8988T (cell line): ENCODE results near the gene PIGX.
"Not testable (repeated sequence)": the region's sequence is repeated elsewhere in the genome, so short reads cannot be mapped to it uniquely, and the experiment has no call there.

Source experiments
- DNase-seq: peaks from one replicate; pipeline ENCODE4 v3.0.0; 2011

The PIGX gene

DNA sequence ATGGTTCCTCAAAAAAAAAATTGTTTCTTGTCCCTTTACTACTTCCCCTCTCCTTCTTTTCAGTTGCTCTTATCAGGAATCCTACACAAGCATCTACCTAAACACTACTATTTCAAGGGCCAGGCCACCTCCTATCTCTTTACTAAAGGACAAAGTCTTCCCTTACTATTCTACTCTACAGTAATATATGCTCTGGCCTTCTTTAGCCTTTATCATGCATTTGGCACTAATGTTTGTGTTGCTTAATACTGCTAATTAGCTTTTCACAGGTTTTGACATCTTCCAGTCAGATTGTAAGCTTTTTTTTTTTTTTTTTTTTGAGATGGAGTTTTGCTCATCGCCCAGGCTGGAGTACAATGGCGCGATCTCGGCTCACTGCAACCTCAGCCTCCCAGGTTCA lies 5.4 kb upstream of the PIGX start:
- no peak for DNase-seq

DNA sequence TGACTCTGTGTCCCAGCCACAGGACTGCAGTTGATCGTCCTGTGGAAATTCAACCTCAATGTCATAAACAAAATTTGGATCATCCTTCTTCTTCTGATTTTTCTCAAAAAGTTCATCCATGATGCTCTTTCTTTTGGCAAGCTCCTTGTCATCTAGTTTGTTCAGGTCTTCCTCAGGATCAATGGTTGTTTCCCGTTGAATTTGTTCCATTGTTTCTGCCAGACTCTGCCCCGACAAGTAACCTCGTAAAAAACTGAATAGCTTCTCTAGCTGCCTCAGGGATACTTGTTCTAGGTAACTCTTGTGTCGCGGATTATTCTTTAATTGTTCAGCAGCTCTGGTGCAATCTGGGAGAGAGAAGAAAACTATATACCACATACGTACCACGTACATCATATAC lies 4.6 kb upstream of the PIGX start:
- DNase-seq: no peak

DNA sequence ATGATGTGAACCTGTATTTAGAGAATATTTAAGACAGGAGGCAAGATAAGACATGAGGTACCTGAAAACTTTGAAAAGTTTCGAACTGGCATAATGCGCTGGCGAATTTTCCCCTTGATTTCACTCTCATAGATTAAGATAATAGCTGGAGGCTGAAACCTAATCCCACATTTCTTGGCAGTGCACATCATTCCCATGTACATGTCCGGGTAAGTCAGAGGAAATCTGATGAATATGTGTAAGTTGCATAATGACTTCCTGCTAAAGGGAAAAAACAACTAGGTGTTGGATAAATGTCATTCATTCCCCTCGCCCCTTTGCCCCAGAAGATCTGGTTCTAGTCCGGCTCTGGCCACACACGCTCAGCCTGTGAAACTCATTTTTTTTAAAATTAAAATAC lies 3.7 kb upstream of the PIGX start:
- DNase-seq: no peak

- peak; percentile 59 for DNase-seq
Observed at GRCh38 chr3:196712514-196713413, 587 bp downstream of the PIGX start.

DNA sequence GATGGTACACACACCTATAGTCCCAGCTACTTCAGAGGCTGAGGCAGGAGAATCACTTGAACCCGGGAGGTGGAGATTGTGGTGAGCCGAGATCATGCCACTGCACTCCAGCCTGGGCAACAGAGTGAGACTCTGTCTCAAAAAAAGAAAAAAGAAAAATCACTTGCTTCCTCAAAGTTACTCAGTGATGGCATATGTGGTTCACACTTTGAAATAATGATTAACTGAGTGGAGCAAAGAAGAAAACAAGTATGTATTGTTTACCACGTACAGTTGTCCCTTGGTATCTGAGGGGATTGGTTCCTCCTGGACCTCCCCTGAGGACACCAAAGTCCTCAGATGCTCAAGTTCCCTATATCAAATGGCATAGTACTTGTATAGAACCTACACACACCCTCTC lies 5.0 kb downstream of the PIGX start:
- DNase-seq: not testable (repeated sequence)

DNA sequence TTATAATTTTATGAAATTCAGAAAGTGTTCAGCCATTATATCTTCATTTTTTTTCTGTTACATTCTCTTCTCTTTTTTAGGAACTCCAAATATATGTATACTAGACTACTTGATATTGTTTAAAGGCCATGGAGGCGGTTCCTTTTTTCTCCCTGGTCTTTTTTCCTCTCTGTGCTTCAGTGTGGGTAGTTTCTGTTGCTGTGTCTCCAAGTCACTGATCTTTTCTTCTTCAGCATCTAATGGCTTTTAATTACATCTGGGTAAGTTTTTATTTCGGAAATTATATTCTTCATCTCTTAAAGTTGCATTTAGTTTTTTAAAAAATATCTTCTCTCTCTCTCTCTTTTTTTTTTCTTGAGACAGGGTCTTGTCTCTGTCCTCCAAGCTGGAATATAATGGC lies 8.9 kb downstream of the PIGX start:
- DNase-seq: no peak

DNA sequence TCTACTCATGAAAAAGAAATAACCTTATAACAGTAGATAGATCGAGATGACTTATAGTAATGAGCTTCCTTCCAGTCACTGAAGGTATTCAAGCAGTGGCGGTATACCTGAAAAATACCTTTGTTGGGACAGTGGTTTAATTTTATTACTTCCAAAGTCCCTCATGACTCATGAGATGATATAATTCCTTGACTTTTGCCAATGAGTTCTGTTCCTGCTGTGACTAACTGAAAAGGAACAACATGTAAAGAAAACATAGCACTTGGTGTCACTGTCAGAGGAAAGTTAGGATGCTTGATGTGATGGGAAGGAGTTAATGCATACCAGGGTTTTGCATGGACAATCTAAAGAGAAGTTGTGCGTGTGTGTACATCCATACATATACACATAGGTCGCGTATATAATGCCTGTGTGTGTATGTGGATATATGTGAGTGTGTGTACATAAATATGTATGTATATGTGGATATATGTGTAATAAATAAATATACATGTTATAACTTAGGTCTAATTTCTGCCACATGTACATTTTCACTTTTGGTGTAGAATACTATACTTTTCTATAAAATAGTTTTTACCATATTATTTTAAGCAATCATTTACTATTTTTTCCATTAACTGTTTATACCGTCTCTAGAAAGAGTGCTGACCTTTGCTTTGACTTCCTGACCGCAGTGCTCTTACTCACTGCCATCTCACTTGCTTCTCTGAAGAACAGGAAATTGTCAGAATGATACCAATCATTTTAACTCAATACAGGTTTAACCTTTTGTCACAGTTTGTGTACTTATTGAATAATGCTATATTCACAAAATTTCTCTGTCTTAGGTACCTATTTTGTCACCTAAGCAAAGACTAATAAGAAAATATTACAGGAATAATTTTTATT lies 14.9 kb downstream of the PIGX start:
- no peak for DNase-seq

GRCh38 chr3:196735751-196736150 lies 23.6 kb downstream of the PIGX start:
- DNase-seq: no peak

- no peak for DNase-seq
Observed at GRCh38 chr3:196736670-196737374, 24.6 kb downstream of the PIGX start.

GRCh38 chr3:196737655-196738054 lies 25.5 kb downstream of the PIGX start:
- DNase-seq: no peak

DNA sequence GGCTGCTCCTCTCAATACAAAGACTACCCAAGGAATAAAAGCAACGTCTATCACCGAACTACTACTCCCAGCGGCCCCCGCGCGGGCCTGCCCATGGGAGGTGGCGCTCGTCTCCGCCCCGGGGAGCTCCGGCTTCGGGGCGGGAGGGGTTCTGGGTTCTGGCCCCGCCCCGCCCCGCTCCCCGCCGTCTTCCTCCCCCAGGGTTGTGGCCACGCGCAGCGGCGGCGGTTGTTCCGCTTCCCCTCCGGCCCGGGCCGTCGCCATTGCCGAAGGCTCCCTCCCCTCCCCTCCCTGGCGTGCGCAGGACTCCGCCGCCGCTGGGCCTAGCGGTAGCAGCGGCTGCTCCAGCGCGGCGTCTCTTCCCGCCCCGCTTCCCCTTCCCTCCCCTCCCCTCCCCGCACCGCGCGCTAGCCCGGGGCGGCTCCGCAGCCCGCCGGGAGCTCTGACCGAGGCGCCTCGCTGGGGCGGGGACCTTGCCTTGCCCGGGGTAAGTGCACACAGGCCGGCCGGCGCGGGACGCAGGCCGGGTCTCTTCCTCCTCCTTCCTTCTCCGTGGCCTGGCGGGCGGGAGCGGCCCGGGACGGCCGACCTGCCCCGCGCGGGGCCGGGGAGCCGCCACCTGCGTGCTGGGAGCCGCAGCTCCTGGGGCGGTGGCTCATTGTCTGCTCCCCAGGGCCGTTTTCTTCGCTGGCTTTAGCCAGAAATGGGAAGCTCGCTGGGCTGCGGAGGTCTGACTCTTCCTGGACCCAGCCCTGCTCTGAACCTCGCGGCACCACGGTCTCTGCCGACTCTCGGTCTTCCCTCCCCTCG lies 27.7 kb downstream of the PIGX start, which contains the start of gene PAK2:
PAK2 (plus strand) TSS at position 187 of the 810 bp plus-strand sequence. CDS start 42,790 bp downstream, outside the sequence.
- peak; percentile 81 for DNase-seq

- no peak for DNase-seq
Observed at GRCh38 chr3:196740481-196741248, 28.5 kb downstream of the PIGX start.

- DNase-seq: no peak
Observed at GRCh38 chr3:196741249-196741889, 29.2 kb downstream of the PIGX start.

GRCh38 chr3:196743569-196743968 lies 31.4 kb downstream of the PIGX start:
- DNase-seq: not testable (repeated sequence)

- no peak for DNase-seq
Observed at GRCh38 chr3:196749125-196749524, 36.9 kb downstream of the PIGX start.

DNA sequence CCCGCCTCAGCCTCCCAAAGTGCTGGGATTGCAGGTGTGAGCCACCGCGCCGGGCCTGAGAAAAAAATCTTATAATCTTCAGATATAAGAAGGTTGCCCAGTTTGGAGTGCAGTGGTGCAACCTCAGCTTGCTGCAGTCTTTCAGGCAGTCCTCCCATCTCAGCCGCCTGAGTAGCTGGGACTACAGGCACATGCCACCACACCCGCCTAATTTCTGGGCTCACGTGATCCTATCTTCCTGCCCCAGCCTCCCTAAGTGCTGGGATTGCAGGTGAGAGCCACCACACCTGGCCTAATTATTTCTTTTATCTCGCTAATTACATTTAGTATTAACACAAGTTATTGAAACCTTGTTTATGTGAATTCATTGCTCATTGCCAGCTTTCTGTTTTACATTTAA lies 41.0 kb downstream of the PIGX start:
- DNase-seq: no peak

DNA sequence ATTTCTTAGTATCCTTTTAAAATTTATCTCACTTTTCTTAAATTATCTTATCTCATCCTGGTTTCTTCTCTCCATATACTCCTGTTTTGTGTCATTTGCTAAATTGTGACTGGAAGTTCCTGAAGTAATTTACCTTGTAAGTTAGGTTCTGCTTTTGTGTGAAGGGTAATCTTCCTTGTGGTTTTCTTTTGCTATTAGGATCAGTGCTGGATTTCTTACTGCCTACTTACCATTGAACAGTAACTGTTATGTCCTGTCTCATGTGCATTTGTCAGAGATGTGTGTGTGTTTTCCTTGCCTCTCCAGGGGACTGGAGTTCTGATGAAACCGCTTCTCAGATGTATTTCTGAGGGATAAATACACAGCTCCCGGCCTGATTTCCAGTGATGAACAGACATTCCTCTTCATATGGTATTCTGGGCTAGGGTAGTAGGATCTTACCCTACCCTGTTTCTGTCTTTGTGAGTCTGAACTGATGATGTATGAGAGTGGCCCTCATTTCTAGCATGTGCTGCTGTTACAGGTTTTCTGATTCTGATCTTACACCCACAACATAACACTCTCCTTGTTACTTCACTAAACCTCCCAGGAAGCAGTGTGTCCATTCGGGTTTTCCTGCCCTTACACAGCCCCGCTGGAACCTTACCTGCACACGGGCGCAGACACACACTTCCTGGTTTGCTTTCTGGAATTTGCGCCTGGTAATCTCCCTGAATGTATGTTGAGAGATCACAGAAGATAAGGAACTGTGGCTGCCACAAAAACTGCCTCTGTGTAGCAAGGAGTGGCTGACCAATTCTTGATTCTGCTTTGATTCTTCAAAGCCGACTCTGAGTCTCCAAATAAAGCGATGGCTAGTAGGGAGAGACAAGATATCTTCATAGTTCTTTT lies 42.2 kb downstream of the PIGX start:
- no peak for DNase-seq

GRCh38 chr3:196756732-196757131 lies 44.6 kb downstream of the PIGX start:
- DNase-seq: no peak

DNA sequence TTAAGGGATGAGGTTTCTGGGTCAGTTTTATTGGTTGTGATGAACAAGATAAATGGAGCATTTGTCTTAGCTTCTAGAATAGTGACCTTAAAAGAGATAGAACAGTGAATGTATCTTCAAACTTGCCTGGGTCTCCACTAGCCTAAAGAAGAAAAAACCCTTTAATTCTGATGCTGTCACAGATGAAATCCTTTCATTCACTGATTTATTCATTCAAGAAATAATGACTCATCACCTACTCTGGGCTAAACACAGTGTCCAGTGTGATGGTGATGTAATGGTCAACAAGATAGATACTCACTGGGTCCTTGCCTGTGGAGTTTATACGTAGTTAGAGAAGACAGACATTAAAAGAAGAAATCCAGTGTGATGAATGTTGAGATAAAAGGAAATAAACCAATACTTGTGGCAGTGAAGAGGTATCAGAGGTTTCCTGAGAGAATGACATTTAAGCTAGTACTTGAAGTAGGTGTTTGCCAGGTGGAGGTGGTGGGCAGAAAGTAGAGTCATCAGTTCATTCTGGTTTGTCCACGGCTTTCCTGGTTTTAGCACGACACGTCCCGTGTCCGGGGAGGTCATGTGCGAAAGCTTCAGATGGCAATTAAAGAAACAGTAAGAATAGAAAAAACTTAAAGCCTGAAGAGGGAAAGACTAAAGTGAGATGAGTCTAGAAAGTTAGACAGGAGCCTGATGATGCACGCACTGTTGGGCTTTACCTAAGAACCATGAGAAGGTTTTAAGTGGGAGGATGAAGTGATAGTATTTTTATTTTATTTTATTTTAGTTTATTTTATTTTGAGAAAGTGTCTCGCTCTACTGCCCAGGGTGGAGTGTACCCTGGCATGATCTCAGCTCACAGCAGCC lies 45.9 kb downstream of the PIGX start:
- no peak for DNase-seq
